Measurements from ENCODE around the gene PIK3R2. TPM values are rescaled to one million over a fixed set of nuclear protein-coding genes. Genes with fewer than 3 reads are reported as not detected.
"Not testable (repeated sequence)": the region's sequence is repeated elsewhere in the genome, so short reads cannot be mapped to it uniquely, and the experiment has no call there.

Gene PIK3R2
- polyA plus RNA-seq, 1 donor, result 57.8 TPM

GRCh38 chr19:18203863-18204393 lies 51.0 kb downstream of the PIK3R2 start, which contains the start of gene RAB3A:
TSS of gene RAB3A (minus strand) at chr19:18204042. CDS start at chr19:18202740, 1,302 bp downstream.
- DNase-seq (ENCODE audit: low read depth), result peak; percentile 99

- DNase-seq (ENCODE audit: low read depth), result peak; percentile 52
These were observed 51.6 kb downstream of the PIK3R2 start for GRCh38 chr19:18204394-18205199.

GRCh38 chr19:18205200-18205892 lies 52.4 kb downstream of the PIK3R2 start:
- no peak for DNase-seq (ENCODE audit: low read depth)

GRCh38 chr19:18206018-18206417 lies 53.1 kb downstream of the PIK3R2 start:
- no peak for DNase-seq (ENCODE audit: low read depth)

- no peak for DNase-seq (ENCODE audit: low read depth)
These were observed 55.4 kb downstream of the PIK3R2 start for GRCh38 chr19:18208098-18208951.

- DNase-seq (ENCODE audit: low read depth), result not testable (repeated sequence)
These were observed 56.9 kb downstream of the PIK3R2 start for GRCh38 chr19:18209912-18210311.

GRCh38 chr19:18211683-18212082 lies 58.7 kb downstream of the PIK3R2 start:
- no peak for DNase-seq (ENCODE audit: low read depth)

- DNase-seq (ENCODE audit: low read depth), result no peak
These were observed 61.9 kb downstream of the PIK3R2 start for GRCh38 chr19:18214779-18215433.

- DNase-seq (ENCODE audit: low read depth), result no peak
These were observed 63.8 kb downstream of the PIK3R2 start for GRCh38 chr19:18216789-18217188.

GRCh38 chr19:18218159-18218558 lies 65.2 kb downstream of the PIK3R2 start:
- DNase-seq (ENCODE audit: low read depth), result no peak

GRCh38 chr19:18218600-18218999 lies 65.6 kb downstream of the PIK3R2 start:
- DNase-seq (ENCODE audit: low read depth), result no peak

Other genes starting within 250 kb of the PIK3R2 start
- 54.8 TPM for gene CCDC124, start 220.1 kb upstream of the PIK3R2 start, polyA plus RNA-seq (ENCODE audit: insufficient read length)
- gene KCNN1, start 186.1 kb upstream of the PIK3R2 start, polyA plus RNA-seq (ENCODE audit: insufficient read length), result 0.97 TPM
- gene ARRDC2, start 145.0 kb upstream of the PIK3R2 start, polyA plus RNA-seq (ENCODE audit: insufficient read length), result 4.8 TPM
- gene IL12RB1, start 66.2 kb upstream of the PIK3R2 start, polyA plus RNA-seq (ENCODE audit: insufficient read length), result 0.35 TPM
- 11.4 TPM for gene MAST3, start 55.4 kb upstream of the PIK3R2 start, polyA plus RNA-seq (ENCODE audit: insufficient read length)
- 0.11 TPM for gene IFI30, start 20.6 kb downstream of the PIK3R2 start, polyA plus RNA-seq (ENCODE audit: insufficient read length)
- 6.2 TPM for gene MPV17L2, start 40.1 kb downstream of the PIK3R2 start, polyA plus RNA-seq (ENCODE audit: insufficient read length)
- gene RAB3A, start 50.9 kb downstream of the PIK3R2 start, polyA plus RNA-seq (ENCODE audit: insufficient read length), result 4.2 TPM
- gene PDE4C, start 73.3 kb downstream of the PIK3R2 start, polyA plus RNA-seq (ENCODE audit: insufficient read length), result 4.8 TPM
- gene IQCN, start 121.3 kb downstream of the PIK3R2 start, polyA plus RNA-seq (ENCODE audit: insufficient read length), result 3.4 TPM
- 129 TPM for gene JUND, start 128.5 kb downstream of the PIK3R2 start, polyA plus RNA-seq (ENCODE audit: insufficient read length)
- 87.8 TPM for gene LSM4, start 169.9 kb downstream of the PIK3R2 start, polyA plus RNA-seq (ENCODE audit: insufficient read length)
- 8.1 TPM for gene PGPEP1, start 187.4 kb downstream of the PIK3R2 start, polyA plus RNA-seq (ENCODE audit: insufficient read length)
- 0.30 TPM for gene GDF15, start 233.0 kb downstream of the PIK3R2 start, polyA plus RNA-seq (ENCODE audit: insufficient read length)
- gene LRRC25, start 244.5 kb downstream of the PIK3R2 start, polyA plus RNA-seq (ENCODE audit: insufficient read length), result 1.6 TPM